Activated T-helper 1 cell treated with anti-CD3 and anti-CD28 coated beads, Interleukin-12 subunit alpha, Interleukin-12 subunit beta, Interleukin-2, Interleukin-4 antibody, amounts not matched to agents 30 ng/mL and 10 ng/mL and 1 ng/mL, durations not matched to agents 14 hours and 24 hours and 36 hours (primary cell): ENCODE measurements around the gene MARCHF3. TPM values are rescaled to one million over a fixed set of nuclear protein-coding genes. Genes with fewer than 3 reads are reported as not detected.

Experiments
- DNase-seq: peaks from one replicate; pipeline ENCODE4 v3.0.0; 2021; ENCODE audit warnings: low spot score
- H3K27ac Mint-ChIP-seq: one replicate; pipeline ENCODE4 v1.8.0; 2021; ENCODE audit warnings: mild to moderate bottlenecking, mixed read lengths
- H3K27me3 Mint-ChIP-seq: one replicate; pipeline ENCODE4 v1.8.0; 2022; ENCODE audit warnings: mild to moderate bottlenecking, moderate library complexity, mixed read lengths; ENCODE audit not compliant: insufficient read depth
- H3K36me3 Mint-ChIP-seq: one replicate; pipeline ENCODE4 v1.8.0; 2021; ENCODE audit warnings: low read depth, mixed read lengths
- H3K4me1 Mint-ChIP-seq: one replicate; pipeline ENCODE4 v1.8.0; 2021; ENCODE audit warnings: low read depth, mixed read lengths
- H3K4me3 Mint-ChIP-seq: one replicate; pipeline ENCODE4 v1.8.0; 2021; ENCODE audit warnings: mild to moderate bottlenecking, moderate library complexity, mixed read lengths
- H3K9me3 Mint-ChIP-seq: one replicate; pipeline ENCODE4 v1.8.0; 2021; ENCODE audit warnings: mixed read lengths
- intact Hi-C: fragments of 100-400 bp; cut with micrococcal nuclease; formaldehyde crosslinking; loops from one replicate; pipeline ENCODE4 v1.15.1; 2024
- total RNA-seq: library from RNA; stranded (reverse); gene quantifications from 2 replicates; pipeline ENCODE4 v1.2.3, GENCODE V29; 2022

The MARCHF3 gene
- total RNA-seq, 1 donor from 2014 or later: 5.9 TPM

GRCh38 chr5:126982926-126983873 lies 47.2 kb downstream of the MARCHF3 start:
- H3K27ac Mint-ChIP-seq: no peak overlapping the region
- no peaks in the 10 kb centered on the region for H3K9me3 Mint-ChIP-seq
- no peak overlapping the region for H3K4me3 Mint-ChIP-seq
- DNase-seq: no peak
- H3K36me3 Mint-ChIP-seq: no peaks in the 10 kb centered on the region
- intact Hi-C loops: no loop called here
- H3K27me3 Mint-ChIP-seq: no peaks in the 10 kb centered on the region
- peaks cover 17% of the 10 kb centered on the region for H3K4me1 Mint-ChIP-seq

- H3K36me3 Mint-ChIP-seq: no peaks in the 10 kb centered on the region
- H3K4me3 Mint-ChIP-seq: no peak overlapping the region
- H3K9me3 Mint-ChIP-seq: no peaks in the 10 kb centered on the region
- intact Hi-C loops: no loop called here
- H3K27me3 Mint-ChIP-seq: no peaks in the 10 kb centered on the region
- peaks cover 7% of the 10 kb centered on the region for H3K4me1 Mint-ChIP-seq
- H3K27ac Mint-ChIP-seq: no peak overlapping the region
- no peak for DNase-seq
Measured at GRCh38 chr5:126982202-126982601, 48.2 kb downstream of the MARCHF3 start.

GRCh38 chr5:126981701-126982100 lies 48.7 kb downstream of the MARCHF3 start:
- H3K4me3 Mint-ChIP-seq: no peak overlapping the region
- H3K27me3 Mint-ChIP-seq: no peaks in the 10 kb centered on the region
- peaks cover 3% of the 10 kb centered on the region for H3K4me1 Mint-ChIP-seq
- no peaks in the 10 kb centered on the region for H3K36me3 Mint-ChIP-seq
- no peak for DNase-seq
- no peak overlapping the region for H3K27ac Mint-ChIP-seq
- no peaks in the 10 kb centered on the region for H3K9me3 Mint-ChIP-seq
- intact Hi-C loops: no loop called here

GRCh38 chr5:126981222-126981621 lies 49.1 kb downstream of the MARCHF3 start:
- DNase-seq: no peak
- H3K9me3 Mint-ChIP-seq: no peaks in the 10 kb centered on the region
- no peaks in the 10 kb centered on the region for H3K36me3 Mint-ChIP-seq
- peaks cover 6% of the 10 kb centered on the region for H3K4me1 Mint-ChIP-seq
- no peak overlapping the region for H3K4me3 Mint-ChIP-seq
- no peak overlapping the region for H3K27ac Mint-ChIP-seq
- intact Hi-C loops: no loop called here
- no peaks in the 10 kb centered on the region for H3K27me3 Mint-ChIP-seq

- Mint-ChIP-seq H3K27ac (no peak overlapping the region), H3K4me3 (no peak overlapping the region), H3K4me1 (peaks cover 19% of the 10 kb centered on the region), H3K36me3 (no peaks in the 10 kb centered on the region), H3K9me3 (no peaks in the 10 kb centered on the region), H3K27me3 (no peaks in the 10 kb centered on the region)
- intact Hi-C loops: no loop called here
- no peak for DNase-seq
Measured at GRCh38 chr5:126978258-126978657, 52.1 kb downstream of the MARCHF3 start.

GRCh38 chr5:126976520-126977172 lies 53.7 kb downstream of the MARCHF3 start:
- Mint-ChIP-seq H3K4me3 (no peak overlapping the region), H3K27ac (no peak overlapping the region), H3K9me3 (no peaks in the 10 kb centered on the region), H3K4me1 (peaks cover 35% of the 10 kb centered on the region), H3K27me3 (no peaks in the 10 kb centered on the region), H3K36me3 (no peaks in the 10 kb centered on the region)
- intact Hi-C loops: no loop called here
- DNase-seq: no peak

- DNase-seq: no peak
- intact Hi-C loops: no loop called here
- peaks cover 42% of the 10 kb centered on the region for H3K4me1 Mint-ChIP-seq
- H3K27me3 Mint-ChIP-seq: no peaks in the 10 kb centered on the region
- no peak overlapping the region for H3K27ac Mint-ChIP-seq
- peaks cover 2% of the 10 kb centered on the region for H3K36me3 Mint-ChIP-seq
- no peak overlapping the region for H3K4me3 Mint-ChIP-seq
- H3K9me3 Mint-ChIP-seq: no peaks in the 10 kb centered on the region
Measured at GRCh38 chr5:126975796-126976195, 54.6 kb downstream of the MARCHF3 start.

GRCh38 chr5:126973193-126973592 lies 57.2 kb downstream of the MARCHF3 start:
- H3K9me3 Mint-ChIP-seq: no peaks in the 10 kb centered on the region
- peak overlapping the region; percentile 90 for H3K27ac Mint-ChIP-seq
- no peaks in the 10 kb centered on the region for H3K27me3 Mint-ChIP-seq
- peaks cover 2% of the 10 kb centered on the region for H3K36me3 Mint-ChIP-seq
- peaks cover 47% of the 10 kb centered on the region for H3K4me1 Mint-ChIP-seq
- no peak for DNase-seq
- H3K4me3 Mint-ChIP-seq: peak overlapping the region; percentile 20
- intact Hi-C loops: loop anchor here (5.0 kb wide), 2 partner anchors 99 to 254 kb away; partner anchors contain the start of gene C5orf63

- Mint-ChIP-seq H3K27ac (peak overlapping the region; percentile 90), H3K27me3 (no peaks in the 10 kb centered on the region), H3K36me3 (peaks cover 2% of the 10 kb centered on the region), H3K4me3 (peak overlapping the region; percentile 58), H3K9me3 (no peaks in the 10 kb centered on the region), H3K4me1 (peaks cover 47% of the 10 kb centered on the region)
- intact Hi-C loops: loop anchor here (1.0 to 5.0 kb wide), 4 partner anchors 16 to 255 kb away; partner anchors contain the start of genes C5orf63 and MARCHF3
- DNase-seq: peak; percentile 31
Measured at GRCh38 chr5:126972062-126972895, 58.1 kb downstream of the MARCHF3 start.

- H3K4me3 Mint-ChIP-seq: peak overlapping the region; percentile 27
- H3K27ac Mint-ChIP-seq: peak overlapping the region; percentile 32
- intact Hi-C loops: loop anchor here (1.0 to 5.0 kb wide), 4 partner anchors 17 to 256 kb away; partner anchors contain the start of genes C5orf63 and MARCHF3
- no peaks in the 10 kb centered on the region for H3K27me3 Mint-ChIP-seq
- H3K4me1 Mint-ChIP-seq: peaks cover 45% of the 10 kb centered on the region
- H3K36me3 Mint-ChIP-seq: peaks cover 2% of the 10 kb centered on the region
- no peak for DNase-seq
- H3K9me3 Mint-ChIP-seq: no peaks in the 10 kb centered on the region
Measured at GRCh38 chr5:126971455-126972031, 58.8 kb downstream of the MARCHF3 start.

GRCh38 chr5:126970517-126971017 lies 59.8 kb downstream of the MARCHF3 start:
- no peak for DNase-seq
- no peak overlapping the region for H3K4me3 Mint-ChIP-seq
- peaks cover 2% of the 10 kb centered on the region for H3K36me3 Mint-ChIP-seq
- H3K27me3 Mint-ChIP-seq: no peaks in the 10 kb centered on the region
- intact Hi-C loops: loop anchor here (5.0 kb wide), 2 partner anchors 102 to 257 kb away; partner anchors contain the start of gene C5orf63
- H3K4me1 Mint-ChIP-seq: peaks cover 35% of the 10 kb centered on the region
- H3K27ac Mint-ChIP-seq: peak overlapping the region; percentile 8
- H3K9me3 Mint-ChIP-seq: no peaks in the 10 kb centered on the region

GRCh38 chr5:126969548-126969947 lies 60.8 kb downstream of the MARCHF3 start:
- Mint-ChIP-seq H3K36me3 (peaks cover 4% of the 10 kb centered on the region), H3K4me3 (no peak overlapping the region), H3K27me3 (no peaks in the 10 kb centered on the region), H3K27ac (no peak overlapping the region), H3K9me3 (no peaks in the 10 kb centered on the region), H3K4me1 (peaks cover 32% of the 10 kb centered on the region)
- intact Hi-C loops: no loop called here
- no peak for DNase-seq
